Pancreas (tissue), 10 donors: ENCODE data around the gene TNIK. TPM values are rescaled to one million over a fixed set of nuclear protein-coding genes. Genes with fewer than 3 reads are reported as not detected.

ENCODE experiments used
- ATAC-seq, 4 donors: fragments of 200-7000 bp; cut with Tn5 transposase; one replicate each; pipeline versions ENCODE4 v1.8.0 to v1.9.1; 2020; ENCODE audit warnings: mild to moderate bottlenecking in 4 of 4, moderate library complexity in 4 of 4
- DNase-seq, 6 donors: peaks; one replicate each; pipeline ENCODE4 v3.0.0-alpha.2; 2020
- FAIRE-seq: peaks from 2 replicates; lab custom pipeline; 2012; peaks lifted over from hg19 to GRCh38; lab: Jason Lieb, UNC
- H3K27ac ChIP-seq, 4 donors: fragments of 200-600 bp; sonication (generic); 1 replicate in 3 of 4; 2 replicates in 1 of 4; pipeline versions ENCODE4 v1.5.0 to v1.8.0; 2020
- H3K27me3 ChIP-seq, 4 donors: fragments of 200-600 bp; one replicate each; pipeline ENCODE4 v1.8.0; 2021
- H3K36me3 ChIP-seq, 3 donors: fragments of 200-600 bp; sonication (generic) in 1 of 3; one replicate each; pipeline versions ENCODE4 v1.5.0 to v1.8.0; 2020 to 2021
- H3K4me1 ChIP-seq, 3 donors: fragments of 200-600 bp; one replicate each; pipeline ENCODE4 v1.8.0; 2021
- H3K4me3 ChIP-seq, 4 donors: fragments of 200-600 bp; sonication (generic) in 2 of 4; one replicate each; pipeline versions ENCODE4 v1.5.0 to v1.8.0; 2020 to 2021
- H3K9me3 ChIP-seq, 4 donors: fragments of 200-600 bp; one replicate each; pipeline ENCODE4 v1.8.0; 2021
- CTCF ChIP-seq, 4 donors: fragments of 200-600 bp; sonication (generic) in 3 of 4; IDR thresholded peaks; one replicate each; pipeline versions ENCODE4 v1.5.0 to v1.8.0; 2021; ENCODE audit warnings: antibody characterized with exemption in 4 of 4
- WGBS, 2 donors: extraction: QIAGEN DNeasy Blood & Tissue Kit; methylation state at CpG; one replicate each; pipeline ENCODE4 v1.1.7; 2013; 5-methylcytosine and 5-hydroxymethylcytosine counted together
- intact Hi-C, 3 donors: fragments of 100-400 bp; cut with DNase I; formaldehyde crosslinking; loops; one replicate each; pipeline versions ENCODE4 v1.11.1 to v1.14.2; 2022
- polyA plus RNA-seq, 2 donors: library from polyadenylated mRNA; stranded (reverse); fragments of 200-250 nt; gene quantifications; one replicate each; pipeline ENCODE4 v1.2.3, GENCODE V29; 2013
- total RNA-seq, 6 donors: library from RNA; stranded (reverse); fragmentation: NEBNext Ultra II Directional in 4 of 6; extraction: Animal tissue kit (Norgen Biotek cat#: 25700) in 4 of 6; gene quantifications; one replicate each; pipeline versions ENCODE4 v1.2.1 to v1.2.4, GENCODE V29; 2021 to 2023
- donor health status: healthy with polysubstance abuse.
- donor health status: DM: no; HTN: no; CAD: no; lungs with moderate emphysema.
- donor health status: DM: no; HTN: no; CAD: no.
- donor health status: control.
- donor health status: control.
- donor health status: Bipolar disorder and iron deficiency.
- donor health status: DM: yes; HTN: yes; CAD: no.
- donor health status: DM: no; HTN: no; CAD: no.
- donor health status: DM: no; HTN: no; CAD: no.
- donor health status: DM: yes; HTN: yes; CAD: no.

Gene TNIK
- total and polyA plus RNA-seq, 8 donors, result 3.5 to 13.6 (median 5.8) TPM

GRCh38 chr3:171441381-171441780, 18.8 kb downstream of the TNIK start:
- ATAC-seq (no peak), FAIRE-seq (no peak), DNase-seq (no peak)
- Histone ChIP-seq H3K9me3 (no peaks in the 10 kb centered on the region), H3K4me3 (no peak overlapping the region), H3K36me3 (no peaks in the 10 kb centered on the region), H3K27ac (no peak overlapping the region), H3K4me1 (no peaks in the 10 kb centered on the region), H3K27me3 (no peaks in the 10 kb centered on the region)
- intact Hi-C loops, result no loop called here
- 80 to 90% methylated on average over 3 of the region's 3 CpGs for WGBS, 2 donors
- no peak for TF ChIP-seq CTCF (IDR thresholded peaks at IDR 0.05)

DNA sequence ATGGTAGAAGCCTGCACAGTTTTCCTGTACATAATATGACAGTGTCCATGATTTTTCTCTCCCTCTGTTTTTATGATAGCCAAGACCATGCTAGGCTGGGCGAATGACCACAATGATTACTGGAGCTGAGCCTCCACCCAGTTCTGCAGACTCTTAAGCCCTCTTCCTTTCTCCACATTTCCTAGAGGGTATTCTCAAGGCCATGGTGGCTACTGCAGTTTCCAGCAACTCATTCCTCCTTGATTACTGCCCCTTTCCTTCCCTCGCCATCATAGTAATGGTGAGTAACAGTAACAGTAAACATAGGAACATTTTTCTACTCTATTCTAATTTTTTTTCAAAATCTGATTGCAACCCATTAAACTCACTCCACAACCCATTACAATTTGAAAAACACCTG, 20.2 kb downstream of the TNIK start:
- Histone ChIP-seq H3K27me3 (no peaks in the 10 kb centered on the region), H3K4me3 (no peak overlapping the region), H3K4me1 (no peaks in the 10 kb centered on the region), H3K9me3 (no peaks in the 10 kb centered on the region), H3K36me3 (no peaks in the 10 kb centered on the region), H3K27ac (no peak overlapping the region)
- intact Hi-C loops, result no loop called here
- DNase-seq (no peak), ATAC-seq (no peak), FAIRE-seq (no peak)
- WGBS, 2 donors, result 95 to 100% methylated on average over 2 of the region's 2 CpGs
- no peak for TF ChIP-seq CTCF (IDR thresholded peaks at IDR 0.05)

DNA sequence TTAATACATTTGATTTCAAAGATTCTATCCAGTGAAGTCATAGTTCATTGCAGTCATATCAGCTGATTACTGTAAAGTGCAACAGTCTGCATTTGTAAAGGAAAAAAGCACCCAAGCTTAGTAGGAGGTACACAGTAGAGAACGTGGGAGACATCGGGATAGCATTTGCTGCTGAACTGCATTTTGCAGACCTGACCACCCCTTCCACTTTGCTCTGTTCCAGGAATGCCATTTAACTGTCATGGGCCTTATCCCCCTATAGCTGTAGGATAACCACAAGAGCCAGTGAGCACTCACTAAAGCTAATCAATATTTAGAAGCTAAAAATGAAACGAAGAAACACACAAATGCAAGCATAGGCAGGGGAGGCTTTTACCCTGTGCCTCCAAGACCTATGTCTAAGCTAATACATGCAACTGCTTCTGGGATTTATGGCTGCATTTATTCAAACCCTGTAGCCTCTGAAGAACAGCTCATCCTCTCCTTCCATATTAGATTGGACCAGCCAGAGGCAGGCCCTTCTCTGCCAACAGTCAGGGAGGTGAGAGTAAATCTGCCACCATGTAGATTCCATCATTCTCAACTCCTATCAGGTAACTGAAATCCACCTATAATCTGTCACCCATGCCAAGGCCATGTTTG, 23.0 kb downstream of the TNIK start:
- Histone ChIP-seq H3K36me3 (no peaks in the 10 kb centered on the region), H3K4me3 (no peak overlapping the region), H3K27ac (no peak overlapping the region), H3K27me3 (no peaks in the 10 kb centered on the region), H3K4me1 (peaks cover 0 to 2% (median 0%) of the 10 kb centered on the region in 3 donors), H3K9me3 (no peaks in the 10 kb centered on the region)
- intact Hi-C loops, result no loop called here
- WGBS, 2 donors, result 71 to 75% methylated on average over 3 of the region's 3 CpGs
- FAIRE-seq (no peak), DNase-seq (no peak), ATAC-seq (no peak)
- no peak for TF ChIP-seq CTCF (IDR thresholded peaks at IDR 0.05)

GRCh38 chr3:171436380-171436779, 23.8 kb downstream of the TNIK start:
- peaks cover 0 to 2% (median 0%) of the 10 kb centered on the region in 3 donors for H3K4me1 ChIP-seq
- no peak overlapping the region for H3K4me3 ChIP-seq
- ATAC-seq, result no peak
- H3K9me3 ChIP-seq, result no peaks in the 10 kb centered on the region
- no peaks in the 10 kb centered on the region for H3K27me3 ChIP-seq
- no peak for DNase-seq
- H3K27ac ChIP-seq, result no peak overlapping the region
- no peak for TF ChIP-seq CTCF (IDR thresholded peaks at IDR 0.05)
- WGBS, 2 donors, result 31% methylated on average over 3 of the region's 3 CpGs
- no peaks in the 10 kb centered on the region for H3K36me3 ChIP-seq
- FAIRE-seq, result no peak
- intact Hi-C loops, result no loop called here

DNA sequence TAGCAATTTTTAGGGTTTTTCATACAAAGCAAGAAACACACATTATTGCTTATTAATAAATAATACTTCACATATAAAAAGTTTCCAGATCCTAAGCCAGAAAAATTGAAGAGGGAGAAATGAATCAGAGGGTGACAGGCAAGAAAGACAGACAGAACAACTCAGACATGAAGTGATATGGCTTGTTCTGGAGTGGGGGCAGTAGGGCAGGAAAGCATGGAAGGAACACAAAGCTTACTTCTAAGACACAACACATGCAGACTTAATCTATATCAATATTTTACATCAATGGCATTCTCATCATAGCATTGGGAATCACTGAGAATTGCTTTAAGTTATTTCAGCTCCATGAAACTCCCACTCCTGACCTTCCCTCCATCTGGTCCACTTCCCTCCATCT, 24.4 kb downstream of the TNIK start:
- FAIRE-seq, result no peak
- Histone ChIP-seq H3K27ac (no peak overlapping the region), H3K36me3 (no peaks in the 10 kb centered on the region), H3K27me3 (no peaks in the 10 kb centered on the region), H3K9me3 (no peaks in the 10 kb centered on the region), H3K4me3 (no peak overlapping the region), H3K4me1 (peaks cover 0 to 2% (median 0%) of the 10 kb centered on the region in 3 donors)
- TF ChIP-seq CTCF (IDR thresholded peaks at IDR 0.05), result no peak
- no peak for DNase-seq
- ATAC-seq, result no peak
- intact Hi-C loops, result no loop called here
